ENCODE results near the gene ZNF630.
"Not testable (repeated sequence)": the region's sequence is repeated elsewhere in the genome, so short reads cannot be mapped to it uniquely, and the experiment has no call there.

Gene ZNF630

DNA sequence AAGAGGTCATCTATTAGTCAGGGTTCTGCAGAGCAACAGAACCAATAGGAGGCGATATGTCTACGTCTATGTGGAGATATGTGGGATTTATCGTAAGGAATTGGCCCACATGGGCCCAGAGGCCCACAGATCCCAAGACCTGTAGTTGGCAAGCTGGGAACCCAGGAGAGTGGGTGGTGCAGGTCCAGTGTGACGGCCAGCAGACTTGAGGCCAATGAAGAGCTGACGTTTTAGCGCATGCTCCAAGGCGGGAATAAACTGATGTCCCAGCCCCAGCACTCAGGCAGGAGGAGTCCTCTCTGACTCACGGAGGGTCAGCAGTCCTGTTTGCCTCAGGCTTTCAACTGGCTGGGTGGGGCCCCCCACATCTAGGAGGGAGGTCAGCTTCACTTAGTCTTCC is 43.3 kb downstream of the ZNF630 start:
- DNase-seq, result no peak

DNA sequence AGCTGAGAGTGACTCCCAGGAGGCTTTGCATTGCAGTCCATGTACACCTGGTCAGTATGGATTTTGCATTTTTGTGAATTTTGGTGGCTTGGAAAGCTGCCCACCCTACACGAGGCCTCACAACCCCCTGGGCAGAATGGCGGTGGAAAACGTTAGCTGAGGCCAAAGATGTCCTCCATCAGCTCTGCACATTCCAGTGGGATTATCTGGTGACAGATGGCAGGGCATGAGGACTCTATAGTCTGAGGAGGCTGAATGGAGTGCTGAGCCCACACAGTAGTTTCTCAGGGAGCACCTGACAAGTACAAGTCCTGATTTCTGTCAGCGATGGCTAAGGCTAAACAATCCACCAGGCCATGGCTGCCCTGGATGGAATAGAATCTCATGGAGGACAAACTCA is 43.9 kb downstream of the ZNF630 start:
- peak; percentile 1 for DNase-seq

DNA sequence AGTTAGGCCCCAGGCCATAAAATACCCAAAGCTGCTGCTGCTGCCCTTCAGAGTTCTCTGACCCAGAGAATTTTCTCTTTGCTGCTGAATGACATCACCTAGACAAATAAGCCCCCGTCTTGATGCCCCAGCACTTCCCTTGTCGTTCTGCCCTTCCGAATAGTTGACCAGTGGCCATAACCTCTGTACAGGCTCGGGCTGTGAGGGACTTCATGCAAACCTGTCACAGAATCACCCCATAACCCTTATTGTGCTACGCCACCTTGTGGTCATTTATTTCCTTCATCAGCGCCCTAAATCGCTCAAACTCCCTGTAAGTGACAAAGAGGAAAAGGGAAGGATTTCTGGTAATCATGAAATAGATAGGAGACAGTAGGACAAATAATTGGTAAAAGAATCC is 45.9 kb downstream of the ZNF630 start:
- peak; percentile 42 for DNase-seq

DNA sequence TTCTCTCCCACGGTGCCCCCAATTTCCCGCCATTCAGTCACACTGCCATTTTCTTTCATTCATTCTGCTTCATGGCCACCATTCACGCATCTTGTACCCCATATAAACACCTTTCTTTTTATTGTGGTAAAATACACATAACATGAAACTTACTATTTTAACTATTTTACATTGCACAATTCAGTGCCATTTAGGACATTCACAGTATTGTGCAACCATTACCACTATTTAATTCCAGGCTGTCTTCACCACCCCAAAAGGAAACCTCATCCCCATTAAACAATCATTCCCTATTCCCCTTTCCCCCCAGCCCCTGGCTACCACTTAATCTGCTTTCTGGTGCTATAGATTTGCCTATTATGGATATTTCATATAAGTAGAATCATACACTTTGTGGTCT is 48.7 kb downstream of the ZNF630 start:
- DNase-seq, result no peak

DNA sequence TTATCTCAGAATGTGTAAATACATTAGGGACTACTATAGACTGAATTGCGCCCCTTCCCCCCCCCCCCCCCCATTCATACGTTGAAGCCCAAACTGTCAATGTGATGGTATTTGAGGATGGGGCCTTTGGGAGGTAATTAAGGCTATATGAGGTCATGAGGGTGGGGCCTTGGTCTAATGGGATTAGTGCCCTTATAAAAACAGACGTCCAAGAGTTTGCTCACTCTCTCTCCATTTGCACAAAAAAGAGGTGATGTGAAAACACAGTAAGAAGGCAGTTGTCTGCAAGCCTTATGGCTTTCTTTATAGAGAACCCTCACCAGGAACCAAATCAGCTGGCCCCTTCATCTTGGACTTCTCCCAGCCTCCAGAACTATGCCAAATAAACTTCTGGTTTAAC is 49.3 kb downstream of the ZNF630 start:
- no peak for DNase-seq

DNA sequence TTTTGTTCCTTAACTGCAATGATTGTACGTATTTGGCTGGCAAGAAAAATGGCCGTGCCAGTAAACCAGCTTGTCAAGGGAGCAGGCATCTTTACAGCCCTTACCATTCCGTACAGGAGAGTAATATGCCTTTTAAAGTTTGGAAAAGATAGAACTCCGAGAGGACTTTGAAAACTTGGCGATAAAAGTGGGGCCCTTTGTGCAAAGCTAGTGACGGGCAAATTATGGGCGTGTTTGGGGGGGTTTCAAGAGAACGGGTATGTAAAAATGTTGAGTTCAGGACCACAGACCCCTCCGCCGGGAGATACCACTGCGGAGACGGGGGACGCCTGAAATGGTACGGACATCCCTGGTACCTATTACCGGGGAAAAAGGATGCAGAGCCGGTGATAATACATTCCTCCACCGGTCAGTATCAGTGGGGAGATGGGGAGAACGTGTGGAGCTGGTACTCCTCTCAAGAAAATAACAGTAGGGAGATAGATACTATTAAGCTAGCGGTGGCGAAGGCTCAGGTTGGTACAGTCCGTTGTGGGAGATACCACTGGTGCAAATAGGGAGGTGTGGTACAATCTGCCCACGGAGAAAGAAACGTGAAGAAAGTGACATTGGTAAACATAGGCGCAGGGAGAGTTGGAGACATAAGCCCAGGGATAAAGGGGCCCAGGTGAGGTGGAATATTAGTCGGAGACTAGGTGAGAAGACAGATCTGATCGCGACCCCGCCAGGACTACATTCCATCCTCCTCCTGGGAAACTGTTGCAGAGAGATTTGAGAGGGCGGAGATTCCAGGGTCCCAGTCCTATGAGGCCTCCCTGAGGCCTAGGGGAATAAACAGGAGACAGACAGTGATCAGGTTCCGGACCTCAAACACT is 50.2 kb downstream of the ZNF630 start:
- DNase-seq, result peak; percentile 85

DNA sequence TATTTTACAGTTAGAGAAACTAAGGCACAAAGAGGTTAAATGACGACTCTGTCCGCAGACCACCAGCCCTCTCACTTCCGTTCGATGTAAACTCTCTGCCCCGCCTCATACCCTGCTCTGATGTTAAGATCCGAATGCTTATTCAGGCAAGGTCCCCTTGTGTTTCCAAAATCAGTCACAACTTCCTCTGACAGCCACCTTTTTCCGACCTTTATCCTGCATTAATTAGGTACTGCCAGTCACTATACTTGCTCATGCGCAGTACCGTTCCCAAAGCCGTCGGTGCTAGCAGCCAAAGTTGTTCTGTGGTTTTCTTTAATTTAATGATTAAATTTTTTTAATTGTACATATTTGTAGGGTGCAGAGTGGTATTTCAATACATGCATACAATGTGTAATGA is 51.0 kb downstream of the ZNF630 start:
- not testable (repeated sequence) for DNase-seq

DNA sequence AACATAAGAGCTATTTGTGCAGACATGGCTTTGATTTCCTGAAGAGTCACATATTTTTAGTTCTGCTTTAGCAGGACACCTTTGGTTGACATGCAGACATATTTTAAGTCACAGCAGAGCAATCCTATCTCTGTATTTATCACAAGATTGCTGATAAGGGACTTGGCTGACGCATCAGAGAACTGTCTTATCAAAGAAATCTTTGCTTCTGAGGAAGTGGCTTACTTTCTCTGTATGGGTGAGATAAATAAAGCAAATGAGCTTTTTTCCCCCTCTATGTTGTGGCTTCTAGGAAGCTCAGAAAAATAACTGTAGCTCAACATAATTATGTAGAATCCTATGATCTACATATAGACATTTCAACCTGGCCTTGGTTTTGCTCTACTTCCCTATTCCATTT is 51.5 kb downstream of the ZNF630 start:
- not testable (repeated sequence) for DNase-seq

DNA sequence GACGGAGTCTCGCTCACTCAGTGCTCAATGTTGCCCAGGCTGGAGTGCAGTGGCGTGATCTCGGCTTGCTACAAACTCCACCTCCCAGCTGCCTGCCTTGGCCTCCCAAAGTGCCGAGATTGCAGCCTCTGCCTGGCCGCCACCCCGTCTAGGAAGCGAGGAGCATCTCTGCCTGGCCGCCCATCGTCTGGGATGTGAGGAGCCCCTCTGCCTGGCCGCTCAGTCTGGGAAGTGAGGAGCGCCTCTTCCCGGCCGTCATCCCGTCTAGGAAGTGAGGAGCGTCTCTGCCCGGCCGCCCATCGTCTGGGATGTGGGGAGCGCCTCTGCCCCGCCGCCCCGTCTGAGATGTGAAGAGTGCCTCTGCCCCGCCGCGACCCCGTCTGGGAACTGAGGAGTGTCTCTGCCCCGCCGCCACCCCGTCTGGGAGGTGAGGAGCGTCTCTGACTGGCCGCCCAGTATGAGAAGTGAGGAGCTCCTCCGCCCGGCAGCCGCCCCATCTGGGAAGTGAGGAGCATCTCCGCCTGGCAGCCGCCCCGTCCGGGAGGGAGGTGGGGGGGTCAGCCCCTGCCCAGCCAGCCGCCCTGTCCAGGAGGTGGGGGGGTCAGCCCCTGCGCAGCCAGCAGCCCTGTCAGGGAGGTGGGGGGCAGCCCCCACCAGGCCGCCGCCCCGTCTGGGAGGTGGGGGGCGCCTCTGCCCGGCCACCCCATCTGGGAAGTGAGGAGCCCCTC is 54.7 kb downstream of the ZNF630 start:
- not testable (repeated sequence) for DNase-seq

DNA sequence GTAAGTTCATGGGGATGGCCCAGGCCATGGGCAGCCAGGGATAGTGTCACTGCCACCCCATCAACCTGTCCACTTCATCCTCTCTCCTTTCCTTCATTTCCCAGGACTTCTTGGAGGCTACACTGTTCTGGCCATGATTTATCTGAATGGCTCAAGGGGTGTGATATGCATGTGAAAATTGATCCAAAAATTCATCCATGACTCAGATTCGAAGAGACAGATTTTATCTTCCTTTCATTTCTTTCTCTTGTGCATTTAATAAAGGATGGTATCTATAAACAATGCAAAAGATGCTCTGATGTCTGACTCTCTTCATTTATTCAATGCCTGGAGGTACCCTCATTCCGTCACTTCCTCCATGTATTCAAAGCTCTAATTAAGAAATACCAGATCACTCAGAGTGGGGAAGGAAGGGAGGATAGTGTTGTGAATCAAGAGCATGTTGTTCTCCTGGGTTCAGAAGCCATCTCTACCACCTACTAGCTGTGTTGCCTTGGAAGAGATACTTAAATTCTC is 61.9 kb downstream of the ZNF630 start:
- DNase-seq, result not testable (repeated sequence)
